ENCODE data around the gene MS4A10. TPM values are rescaled to one million over a fixed set of nuclear protein-coding genes. Genes with fewer than 3 reads are reported as not detected.

The MS4A10 gene
- total RNA-seq, 1 donor from 2014 or later: not detected

Other genes starting within 250 kb of the MS4A10 start
- gene MS4A8, start 85.7 kb upstream of the MS4A10 start, total RNA-seq: not detected
- not detected for gene MS4A18, start 60.6 kb upstream of the MS4A10 start, total RNA-seq
- not detected for gene MS4A15, start 28.5 kb upstream of the MS4A10 start, total RNA-seq
- 19.9 TPM for gene CCDC86, start 56.8 kb downstream of the MS4A10 start, total RNA-seq
- gene PTGDR2, start 70.6 kb downstream of the MS4A10 start, total RNA-seq: 0.12 TPM
- not detected for gene ZP1, start 82.2 kb downstream of the MS4A10 start, total RNA-seq
- 94.9 TPM for gene PRPF19, start 121.3 kb downstream of the MS4A10 start, total RNA-seq
- gene TMEM109, start 128.8 kb downstream of the MS4A10 start, total RNA-seq: 80.4 TPM
- gene TMEM132A, start 139.1 kb downstream of the MS4A10 start, total RNA-seq: 27.0 TPM
- gene SLC15A3, start 166.8 kb downstream of the MS4A10 start, total RNA-seq: 3.9 TPM
- gene CD6, start 186.3 kb downstream of the MS4A10 start, total RNA-seq: 0.80 TPM